Measurements from ENCODE around the gene HARS1. TPM values are rescaled to one million over a fixed set of nuclear protein-coding genes. Genes with fewer than 3 reads are reported as not detected.

HARS1 gene
- total and polyA plus RNA-seq, 2 donors (not counting 3 experiments of a cell fraction or from before 2014, with no cell fraction given), result 65.2 to 104 TPM

- CTCF ChIA-PET, result no interaction called here
- dilution Hi-C loops (cut with MboI; ENCODE audit: extremely low pct_ligation_motif_present, low sequenced_read_pairs), result no loop called here
- no TSS peak for BruUV-seq (replicated peaks)
Measured at GRCh38 chr5:140707812-140708211, 16.6 kb upstream of the HARS1 start.

More at GRCh38 chr5:140707812-140708211, 16.6 kb upstream of the HARS1 start:
- Histone ChIP-seq H3K4me3 (replicated peaks in 1 of 3; ENCODE audit: insufficient read depth in 1 of 3, low read depth in 1 of 3, low read length in 3 of 3) (no peak overlapping the region), H2AFZ (ENCODE audit: low read depth, low read length) (no peak overlapping the region), H3K9me3 (replicated peaks; ENCODE audit: control insufficient read depth, insufficient read depth, low read length) (no peaks in the 10 kb centered on the region), H3K27ac (ENCODE audit: insufficient read depth, low read depth, low read length) (no peak overlapping the region), H3K27me3 (ENCODE audit: control insufficient read depth in 2 of 2, insufficient read depth in 2 of 2, low read length in 2 of 2) (no peaks in the 10 kb centered on the region), H4K20me1 (replicated peaks; ENCODE audit: control insufficient read depth, extremely low read depth, insufficient read depth, low read length) (no peaks in the 10 kb centered on the region), H3K4me2 (ENCODE audit: insufficient read depth, low read length) (no peak overlapping the region), H3K4me1 (ENCODE audit: control insufficient read depth, extremely low read depth, insufficient read depth, low read length) (peaks cover 10% of the 10 kb centered on the region), H3K36me3 (ENCODE audit: control insufficient read depth in 2 of 2, extremely low read depth in 1 of 2, insufficient read depth in 2 of 2, low read length in 2 of 2) (peaks cover 15 to 31% of the 10 kb centered on the region in 2 experiments), H3K9ac (replicated peaks; ENCODE audit: extremely low read depth, insufficient read depth, low read length) (no peak overlapping the region), H3K9me1 (replicated peaks; ENCODE audit: control insufficient read depth, extremely low read depth, insufficient read depth, low read length) (no peaks in the 10 kb centered on the region), H3K79me2 (ENCODE audit: control insufficient read depth, insufficient read depth, low read length) (no peaks in the 10 kb centered on the region)
- DNase-seq (ENCODE audit: low read depth, low spot score) (no peak), FAIRE-seq (no peak)
- intact Hi-C loops (cut with micrococcal nuclease), result no loop called here
- TF ChIP-seq CTCF (IDR thresholded peaks at IDR 0.05; ENCODE audit: extremely low read depth in 1 of 2, insufficient read depth in 1 of 2, low read depth in 1 of 2, low read length in 2 of 2) (no peak), FOS (IDR thresholded peaks at IDR 0.05; ENCODE audit: borderline replicate concordance, insufficient read depth, low read length) (no peak), JUN (IDR thresholded peaks at IDR 0.05; ENCODE audit: borderline replicate concordance, insufficient read depth, insufficient read length, low read depth) (no peak), POLR2AphosphoS5 (IDR thresholded peaks at IDR 0.05; ENCODE audit: insufficient read depth, low read depth, low read length) (no peak), POLR2A (IDR thresholded peaks at IDR 0.05; ENCODE audit: low read depth, low read length) (no peak), MAX (IDR thresholded peaks at IDR 0.05; ENCODE audit: insufficient read depth, insufficient read length) (no peak), MYC (IDR thresholded peaks at IDR 0.05; ENCODE audit: low read depth, low read length) (no peak), GATA2 (IDR thresholded peaks at IDR 0.05; ENCODE audit: insufficient read depth, insufficient read length, low read depth, low read length) (no peak), EZH2 (IDR thresholded peaks at IDR 0.05; ENCODE audit: borderline replicate concordance, low read depth, low read length, severe bottlenecking) (no peak)
- POLR2A ChIA-PET, result no interaction called here
